C4-2B (cell line): Measurements from ENCODE around the gene IRF2BP2.

Experiments used
- CTCF ChIP-seq: fragments of 450-650 bp; conservative IDR thresholded peaks from 2 replicates; pipeline ENCODE4 v1.5.1; 2017; ENCODE audit warnings: mild to moderate bottlenecking
- ZFX ChIP-seq: fragments of 450-650 bp; IDR thresholded peaks from 2 replicates; pipeline ENCODE4 v1.6.1; 2017

- TF ChIP-seq CTCF (no peak), ZFX (no peak)
These were observed 31.2 kb downstream of the IRF2BP2 start for GRCh38 chr1:234578735-234579134.
